Rectal smooth muscle tissue (tissue), 1 donor: ENCODE measurements around the gene PTPRU.

Experiments used
- H3K27ac ChIP-seq: one replicate; pipeline ENCODE4 v1.7.0; 2013; ENCODE audit warnings: low read depth, low read length, inconsistent platforms
- H3K27me3 ChIP-seq: one replicate; pipeline ENCODE4 v1.7.0; 2013; ENCODE audit warnings: low read length; ENCODE audit not compliant: control insufficient read depth, insufficient read depth
- H3K36me3 ChIP-seq: one replicate; pipeline ENCODE4 v1.7.0; 2013; ENCODE audit warnings: low read length; ENCODE audit not compliant: control insufficient read depth, insufficient read depth
- H3K4me1 ChIP-seq: one replicate; pipeline ENCODE4 v1.7.0; 2013; ENCODE audit warnings: low read length; ENCODE audit not compliant: control insufficient read depth, insufficient read depth
- H3K4me3 ChIP-seq: one replicate; pipeline ENCODE4 v1.7.0; 2013; ENCODE audit warnings: low read length
- H3K9ac ChIP-seq: one replicate; pipeline ENCODE4 v1.7.0; 2013; ENCODE audit warnings: low read length

Gene PTPRU

DNA sequence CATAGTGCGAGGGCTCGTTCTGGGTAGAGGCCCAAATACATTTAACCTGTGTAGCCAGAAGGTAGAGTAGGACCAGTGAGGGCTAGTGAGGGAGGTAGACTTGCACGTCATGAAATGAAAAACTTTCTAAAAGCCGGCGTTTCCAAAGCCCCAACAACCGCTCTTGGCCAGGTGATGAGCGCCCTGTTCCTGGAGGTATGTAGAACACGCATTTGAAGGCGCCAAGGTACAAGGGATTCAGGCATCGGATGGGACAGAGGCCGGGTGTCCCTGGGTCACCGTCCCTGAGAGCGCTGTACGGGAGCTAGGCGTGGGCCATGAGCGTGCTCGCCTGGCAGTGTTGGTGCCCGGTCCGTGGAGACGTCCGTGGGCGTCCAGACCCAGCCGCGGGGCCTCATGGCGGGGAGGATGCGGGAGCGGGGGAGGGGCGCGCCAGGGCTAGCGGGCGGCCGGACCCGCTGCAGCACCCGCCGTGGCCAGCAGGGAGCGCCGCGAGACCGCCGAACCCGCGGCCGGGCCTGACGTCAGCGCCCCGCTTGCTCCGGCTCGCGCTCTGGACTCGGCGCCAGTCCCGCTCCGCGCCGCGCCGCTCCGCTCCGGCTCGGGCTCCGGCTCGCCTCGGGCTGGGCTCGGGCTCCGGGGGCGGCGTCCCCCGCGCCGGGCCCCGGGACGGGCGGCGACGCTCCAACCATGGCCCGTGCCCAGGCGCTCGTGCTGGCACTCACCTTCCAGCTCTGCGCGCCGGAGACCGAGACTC lies at the start of gene PTPRU:
Gene PTPRU, plus strand, starts transcription at position 568 of the 757 bp plus-strand sequence. Its CDS starts 123 bp downstream, at position 691.
- H3K27me3 ChIP-seq: peaks cover 13% of the 10 kb centered on the region
- H3K36me3 ChIP-seq: no peaks in the 10 kb centered on the region
- H3K4me1 ChIP-seq: peaks cover 3% of the 10 kb centered on the region
- H3K27ac ChIP-seq: no peak within 1 kb of the TSS
- peak within 1 kb of the TSS; percentile 81 for H3K4me3 ChIP-seq
- H3K9ac ChIP-seq: peak within 1 kb of the TSS; percentile 13

DNA sequence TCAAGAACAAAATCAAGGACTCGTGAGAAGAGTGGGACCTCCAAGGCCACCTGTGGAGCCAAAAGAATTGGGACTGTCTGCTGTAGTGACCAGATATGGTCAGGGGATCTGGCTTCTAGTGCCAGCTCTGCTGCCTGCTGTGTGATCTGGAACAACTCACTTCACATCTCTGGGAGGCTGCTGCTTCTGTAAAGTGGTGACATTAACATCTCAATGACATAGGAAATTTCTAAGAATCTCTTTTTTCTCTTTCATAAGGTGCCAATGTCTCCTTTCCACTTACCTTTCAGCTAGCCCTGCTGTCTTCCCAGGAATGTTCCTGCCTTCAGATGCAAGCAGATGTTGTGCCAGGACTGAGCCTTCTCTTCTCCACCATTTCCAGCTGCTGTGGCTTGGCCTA lies 49.6 kb upstream of the PTPRU start:
- Histone ChIP-seq H3K9ac (no peak overlapping the region), H3K27me3 (no peaks in the 10 kb centered on the region), H3K27ac (no peak overlapping the region), H3K4me1 (no peaks in the 10 kb centered on the region), H3K36me3 (no peaks in the 10 kb centered on the region), H3K4me3 (no peak overlapping the region)

DNA sequence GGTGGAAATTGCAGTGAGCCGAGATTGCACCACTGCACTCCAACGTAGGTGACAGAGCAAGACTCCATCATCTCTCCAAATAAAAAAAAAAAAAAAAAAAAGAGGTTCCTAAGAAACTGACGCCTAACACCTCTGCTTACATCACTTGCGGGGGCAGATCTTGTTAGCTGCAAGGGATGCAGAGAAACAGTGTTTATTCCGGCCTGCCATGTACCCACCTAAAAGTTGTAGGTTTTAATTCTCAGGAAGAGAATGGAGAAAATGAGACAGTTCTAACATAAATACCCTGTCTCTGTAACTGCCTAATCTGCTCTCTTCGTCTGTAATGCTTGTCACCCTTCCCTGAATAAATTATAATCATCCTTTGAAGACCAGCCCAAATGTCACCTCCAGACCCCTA lies 45.6 kb upstream of the PTPRU start:
- Histone ChIP-seq H3K4me3 (no peak overlapping the region), H3K27ac (no peak overlapping the region), H3K27me3 (no peaks in the 10 kb centered on the region), H3K36me3 (no peaks in the 10 kb centered on the region), H3K9ac (no peak overlapping the region), H3K4me1 (no peaks in the 10 kb centered on the region)

DNA sequence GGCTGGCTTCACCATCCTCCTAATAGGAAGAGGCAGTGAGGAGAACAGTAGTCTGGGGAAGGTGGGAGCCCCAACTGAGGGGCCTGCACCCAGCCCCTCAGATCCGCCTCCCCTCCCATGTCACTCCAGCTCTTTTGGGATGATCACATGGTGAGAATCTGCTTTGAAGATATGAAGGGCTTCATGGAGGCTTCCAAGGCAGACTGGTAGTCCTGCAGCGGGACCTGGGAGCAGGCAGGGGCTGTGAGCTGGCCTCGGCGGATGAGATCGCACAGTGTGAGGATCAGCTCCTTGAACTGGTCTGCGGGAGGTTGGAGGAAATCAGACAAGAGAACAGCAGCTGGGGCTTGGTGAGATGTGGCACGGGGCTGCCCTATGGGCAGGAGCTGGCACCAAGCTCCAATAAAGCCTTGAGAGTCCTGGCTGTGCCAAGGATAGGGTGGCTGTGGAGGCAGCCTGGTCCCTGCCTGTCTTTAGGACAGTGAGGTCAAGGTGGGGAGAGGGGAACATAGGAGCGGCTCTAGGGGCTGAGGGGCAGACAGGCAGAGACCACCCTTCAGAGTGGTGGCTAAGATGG lies 42.4 kb upstream of the PTPRU start:
- peaks cover 10% of the 10 kb centered on the region for H3K4me1 ChIP-seq
- H3K27me3 ChIP-seq: no peaks in the 10 kb centered on the region
- no peak overlapping the region for H3K27ac ChIP-seq
- H3K36me3 ChIP-seq: no peaks in the 10 kb centered on the region
- H3K9ac ChIP-seq: no peak overlapping the region
- no peak overlapping the region for H3K4me3 ChIP-seq

DNA sequence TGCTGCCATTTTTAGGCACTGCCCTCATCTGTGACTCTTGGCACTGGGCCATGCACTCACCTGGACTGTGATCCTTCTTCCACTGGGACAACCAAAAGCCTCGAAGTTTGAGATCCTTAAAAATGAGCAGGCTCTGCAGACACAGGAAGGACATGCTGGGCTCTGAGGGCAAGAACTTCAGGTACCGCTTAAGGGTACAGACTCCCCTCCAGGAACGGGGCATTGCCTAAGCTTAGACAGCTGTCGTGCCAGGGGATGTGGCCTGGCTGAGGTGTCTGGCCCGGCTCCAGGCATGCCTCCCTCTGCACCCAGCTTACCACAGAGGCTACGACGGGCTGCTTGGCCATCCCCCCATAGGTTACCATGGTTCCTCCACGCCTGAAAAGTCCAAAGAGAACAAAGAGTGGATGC lies 40.4 kb upstream of the PTPRU start:
- H3K36me3 ChIP-seq: no peaks in the 10 kb centered on the region
- H3K4me1 ChIP-seq: peaks cover 10% of the 10 kb centered on the region

DNA sequence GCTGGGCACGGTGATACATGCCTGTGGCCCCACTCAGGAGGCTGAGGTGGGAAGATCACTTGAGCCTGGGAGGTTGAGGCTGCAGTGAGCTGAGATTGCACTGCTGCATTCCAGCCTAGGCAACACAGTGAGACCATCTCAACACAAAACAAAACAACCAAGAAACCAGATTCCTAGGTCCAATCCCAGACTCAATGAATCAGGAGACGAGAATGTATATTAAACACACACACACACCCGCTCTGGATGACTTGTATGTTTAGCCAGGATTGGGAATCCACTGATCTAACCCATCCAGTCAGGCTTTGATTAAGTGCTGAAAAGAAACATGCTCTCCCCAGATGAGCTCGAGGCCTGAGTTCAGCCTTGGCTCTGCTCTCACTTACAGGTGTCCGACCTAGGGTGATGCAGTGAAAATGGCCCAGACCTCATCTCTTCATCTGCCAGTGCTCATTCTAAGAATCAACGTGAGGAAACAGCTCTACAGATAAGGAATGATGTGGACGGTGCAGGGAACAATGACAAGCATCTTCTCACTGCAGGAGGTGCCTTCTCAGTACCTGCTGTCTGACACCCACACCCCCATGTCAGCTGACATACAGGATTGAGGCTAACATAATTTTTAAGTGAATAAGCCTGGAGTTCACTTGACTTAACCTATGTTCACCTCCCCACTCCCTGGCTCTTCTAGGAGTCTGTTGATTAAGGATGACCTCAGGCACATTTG lies 39.3 kb upstream of the PTPRU start:
- Histone ChIP-seq H3K36me3 (no peaks in the 10 kb centered on the region), H3K4me3 (no peak overlapping the region), H3K9ac (no peak overlapping the region)

More for the DNA sequence above, 40.4 kb upstream of the PTPRU start:
- no peak overlapping the region for H3K9ac ChIP-seq
- H3K27ac ChIP-seq: no peak overlapping the region
- H3K27me3 ChIP-seq: no peaks in the 10 kb centered on the region
- no peak overlapping the region for H3K4me3 ChIP-seq

DNA sequence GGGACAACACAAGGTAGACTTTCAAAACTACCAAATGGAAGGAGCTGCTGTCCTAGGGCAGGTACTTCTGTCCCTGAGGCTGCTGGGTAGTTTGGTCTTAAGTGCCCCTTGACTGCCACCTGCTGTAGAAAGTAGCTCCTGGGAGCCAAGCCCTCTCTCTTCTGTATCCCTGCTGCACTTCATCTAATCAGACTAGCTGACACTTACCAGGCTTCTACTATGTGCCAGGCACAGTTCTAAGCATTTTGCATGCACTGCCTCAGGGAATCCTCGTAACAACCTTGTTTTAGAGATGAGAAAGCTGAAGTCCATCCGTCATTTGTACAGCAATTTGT lies 38.8 kb upstream of the PTPRU start:
- H3K27ac ChIP-seq: no peak overlapping the region
- peaks cover 15% of the 10 kb centered on the region for H3K4me1 ChIP-seq
- H3K27me3 ChIP-seq: no peaks in the 10 kb centered on the region
- no peak overlapping the region for H3K4me3 ChIP-seq
- H3K36me3 ChIP-seq: no peaks in the 10 kb centered on the region
- H3K9ac ChIP-seq: no peak overlapping the region

More for the DNA sequence above, 39.3 kb upstream of the PTPRU start:
- Histone ChIP-seq H3K4me1 (peaks cover 10% of the 10 kb centered on the region), H3K27ac (peak overlapping the region; percentile 47), H3K27me3 (no peaks in the 10 kb centered on the region)

DNA sequence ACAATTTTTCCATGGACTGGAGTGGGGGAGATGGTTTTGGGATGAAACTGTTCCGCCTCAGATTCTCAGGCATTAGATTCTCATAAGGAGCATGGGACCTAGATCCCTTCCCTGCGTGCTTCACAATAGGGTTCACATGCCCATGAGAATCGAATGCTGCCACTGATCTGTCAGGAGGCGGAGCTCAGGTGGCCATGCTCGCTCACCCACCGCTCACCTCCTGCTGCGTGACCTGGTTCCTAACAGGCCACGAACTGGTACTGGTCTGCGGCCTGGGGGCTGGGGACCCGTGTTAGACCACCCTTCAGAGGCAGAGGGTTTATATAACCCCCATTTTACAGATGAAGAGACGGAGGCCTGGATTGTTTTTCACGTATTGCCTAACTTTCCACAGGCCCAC lies 38.3 kb upstream of the PTPRU start:
- Histone ChIP-seq H3K27ac (no peak overlapping the region), H3K27me3 (no peaks in the 10 kb centered on the region), H3K9ac (no peak overlapping the region), H3K4me1 (peaks cover 17% of the 10 kb centered on the region), H3K36me3 (no peaks in the 10 kb centered on the region), H3K4me3 (no peak overlapping the region)

DNA sequence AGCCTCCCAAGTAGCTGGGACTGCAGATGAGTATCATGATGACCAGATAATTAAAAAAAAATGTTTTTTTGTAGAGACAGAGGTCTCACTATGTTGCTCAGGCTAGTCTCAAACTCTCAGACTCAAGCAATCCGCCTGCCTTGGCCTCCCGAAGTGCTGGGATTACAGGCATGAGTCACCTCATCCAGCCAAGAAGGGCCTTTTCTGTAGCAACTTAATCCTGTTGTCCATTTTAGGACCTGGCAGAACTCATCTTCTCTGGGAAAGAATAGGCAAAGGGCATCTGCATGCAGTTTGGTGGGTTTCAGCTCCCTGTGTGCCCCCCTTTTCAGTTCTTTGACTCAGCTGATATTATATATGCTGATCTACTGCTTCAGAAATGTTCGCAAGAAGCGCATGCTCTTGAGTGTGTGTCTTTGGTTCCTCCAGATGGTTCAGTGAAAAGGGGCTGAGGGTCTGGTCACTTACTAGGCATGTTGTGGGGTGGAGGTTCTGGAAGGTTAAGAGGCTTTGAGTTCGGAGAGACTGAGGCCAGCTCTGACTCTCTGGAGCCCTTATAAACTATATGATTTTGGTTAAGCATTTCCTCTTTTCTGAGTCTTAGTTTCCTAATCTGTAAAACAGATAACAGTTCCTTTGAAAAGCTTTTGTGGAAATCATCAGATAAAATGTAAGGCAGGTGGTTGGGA lies 35.3 kb upstream of the PTPRU start:
- Histone ChIP-seq H3K4me1 (peaks cover 17% of the 10 kb centered on the region), H3K4me3 (no peak overlapping the region), H3K36me3 (peaks cover 1% of the 10 kb centered on the region), H3K27ac (no peak overlapping the region), H3K27me3 (no peaks in the 10 kb centered on the region), H3K9ac (no peak overlapping the region)

DNA sequence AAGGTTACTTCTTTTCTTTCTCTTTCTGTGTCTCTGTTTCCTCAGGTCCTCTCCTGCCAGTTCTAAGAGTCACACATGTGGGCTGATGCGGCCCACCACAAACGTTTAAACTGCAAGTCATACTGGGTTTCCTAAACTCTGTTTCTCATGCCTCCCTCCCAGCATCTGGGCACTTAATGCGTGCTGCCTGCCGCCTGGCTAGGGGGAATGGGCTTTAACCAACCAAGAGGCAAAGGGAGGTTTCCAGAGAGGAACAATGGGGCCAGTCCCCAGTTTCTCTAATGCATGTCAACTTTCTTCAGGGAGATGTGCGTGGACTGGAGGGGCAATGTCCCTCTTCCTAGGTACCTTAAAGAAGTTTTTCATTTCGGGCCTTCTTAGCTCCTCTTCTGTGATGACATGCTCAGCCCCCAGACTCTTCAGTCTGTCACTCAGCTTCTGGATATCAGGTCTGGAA lies 34.7 kb upstream of the PTPRU start:
- Histone ChIP-seq H3K36me3 (peaks cover 5% of the 10 kb centered on the region), H3K27me3 (no peaks in the 10 kb centered on the region), H3K4me1 (peaks cover 17% of the 10 kb centered on the region), H3K27ac (no peak overlapping the region), H3K9ac (no peak overlapping the region), H3K4me3 (no peak overlapping the region)

DNA sequence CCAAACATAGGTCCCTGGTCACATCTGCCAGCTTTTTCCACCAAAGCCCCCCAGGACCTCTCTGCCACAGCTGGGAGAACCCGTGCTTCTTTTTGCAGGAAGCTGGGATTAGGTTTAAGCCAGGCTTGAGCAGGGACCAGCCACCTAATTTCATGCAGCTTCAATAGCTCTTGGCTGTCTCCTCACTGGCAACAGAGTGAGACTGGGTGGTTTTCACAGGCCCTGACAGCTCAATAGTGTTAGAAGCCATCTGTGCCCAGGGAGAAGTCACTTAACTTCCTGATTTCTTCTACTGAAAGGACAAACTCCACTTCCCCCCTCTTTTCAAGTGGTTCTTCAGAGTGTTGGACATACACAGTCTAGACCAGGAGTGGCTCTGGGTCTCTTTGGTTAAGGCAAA lies 34.3 kb upstream of the PTPRU start:
- Histone ChIP-seq H3K27ac (peak overlapping the region; percentile 92), H3K27me3 (no peaks in the 10 kb centered on the region), H3K36me3 (peaks cover 5% of the 10 kb centered on the region), H3K9ac (no peak overlapping the region), H3K4me1 (peaks cover 16% of the 10 kb centered on the region), H3K4me3 (no peak overlapping the region)
